CD4-positive, alpha-beta T cell (primary cell): ENCODE data around the gene MBD5. TPM values are rescaled to one million over a fixed set of nuclear protein-coding genes. Genes with fewer than 3 reads are reported as not detected.

Source experiments
- ATAC-seq: fragments of 200-7000 bp; cut with Tn5 transposase; one replicate; pipeline ENCODE4 v1.10.0; 2022; ENCODE audit warnings: mild to moderate bottlenecking; ENCODE audit not compliant: poor library complexity
- CTCF ChIA-PET: fragments of 350-600 bp; sonication (Branson Sonifier 250); formaldehyde crosslinking; loops from one replicate; lab custom pipeline; 2021; ENCODE audit warnings: antibody characterized with exemption, inconsistent platforms; lab: Charles Lee
- POLR2A ChIA-PET: fragments of 350-600 bp; sonication (Branson Sonifier 250); formaldehyde crosslinking; loops from one replicate; lab custom pipeline; 2021; ENCODE audit warnings: antibody characterized with exemption, inconsistent platforms; lab: Charles Lee
- DNase-seq, 14 experiments: peaks; one replicate each; pipeline ENCODE4 v3.0.0-alpha.2; 2013 to 2020; ENCODE audit warnings: mixed read lengths in 2 of 14
- H3K27ac ChIP-seq, 2 donors: one replicate each; pipeline versions ENCODE4 v1.5.1 to v1.7.0; 2013; ENCODE audit warnings: low read length in 2 of 2, low read depth in 1 of 2, mild to moderate bottlenecking in 1 of 2
- H3K27me3 ChIP-seq, 2 experiments: 1 replicate in 1 of 2; 2 replicates in 1 of 2; pipeline versions ENCODE4 v1.6.1 to v1.7.0; 2013; ENCODE audit warnings: low read length in 2 of 2, control low read depth in 1 of 2, mild to moderate bottlenecking in 1 of 2, moderate library complexity in 1 of 2; ENCODE audit not compliant: insufficient read depth in 2 of 2, control insufficient read depth in 1 of 2
- H3K36me3 ChIP-seq: one replicate; pipeline ENCODE4 v1.6.1; 2013; ENCODE audit warnings: low read length, control low read depth; ENCODE audit not compliant: insufficient read depth
- H3K4me1 ChIP-seq: one replicate; pipeline ENCODE4 v1.6.1; 2013; ENCODE audit warnings: low read length, control low read depth; ENCODE audit not compliant: insufficient read depth
- H3K4me3 ChIP-seq: one replicate; pipeline ENCODE4 v1.5.1; 2013; ENCODE audit warnings: mild to moderate bottlenecking, low read length, moderate library complexity
- H3K9me3 ChIP-seq, 2 experiments: 1 replicate in 1 of 2; 2 replicates in 1 of 2; pipeline versions ENCODE4 v1.6.1 to v1.7.0; 2013; ENCODE audit warnings: low read length in 2 of 2, mild to moderate bottlenecking in 2 of 2, control low read depth in 1 of 2, moderate library complexity in 1 of 2; ENCODE audit not compliant: control insufficient read depth in 1 of 2, insufficient read depth in 1 of 2
- H3K27ac Mint-ChIP-seq: one replicate; pipeline ENCODE4 v1.8.0; 2020; ENCODE audit warnings: mixed read lengths
- H3K27me3 Mint-ChIP-seq: one replicate; pipeline ENCODE4 v1.8.0; 2021; ENCODE audit warnings: mixed read lengths
- H3K36me3 Mint-ChIP-seq: one replicate; pipeline ENCODE4 v1.8.0; 2021; ENCODE audit warnings: low read depth, mixed read lengths
- H3K4me1 Mint-ChIP-seq: one replicate; pipeline ENCODE4 v1.8.0; 2021; ENCODE audit warnings: low read depth, mixed read lengths
- H3K4me3 Mint-ChIP-seq: one replicate; pipeline ENCODE4 v1.8.0; 2020; ENCODE audit warnings: mild to moderate bottlenecking, mixed read lengths
- H3K9me3 Mint-ChIP-seq: one replicate; pipeline ENCODE4 v1.8.0; 2020; ENCODE audit warnings: mixed read lengths
- intact Hi-C, 2 experiments: fragments of 100-400 bp; cut with DNase I in 1 of 2; cut with micrococcal nuclease in 1 of 2; formaldehyde crosslinking; loops; one replicate each; pipeline versions ENCODE4 v1.15.1 to v1.9.0; 2023 to 2025; cut with DNase I, micrococcal nuclease
- total RNA-seq, 174 experiments: library from RNA in 2 of 174; stranded (reverse) in 2 of 174; gene quantifications; one replicate each; pipeline ENCODE4 v1.2.3 and lab custom pipeline; 2021 to 2026
- TF ChIP-seq, protein P1 (sequence below): fragments of 200-600 bp; IDR thresholded peaks from one replicate; pipeline ENCODE4 v1.8.0; 2022; ENCODE audit warnings: antibody characterized with exemption, mild to moderate bottlenecking

Gene MBD5
- total RNA-seq, 2 experiments from 2014 or later: 49.8 to 52.9 TPM

DNA sequence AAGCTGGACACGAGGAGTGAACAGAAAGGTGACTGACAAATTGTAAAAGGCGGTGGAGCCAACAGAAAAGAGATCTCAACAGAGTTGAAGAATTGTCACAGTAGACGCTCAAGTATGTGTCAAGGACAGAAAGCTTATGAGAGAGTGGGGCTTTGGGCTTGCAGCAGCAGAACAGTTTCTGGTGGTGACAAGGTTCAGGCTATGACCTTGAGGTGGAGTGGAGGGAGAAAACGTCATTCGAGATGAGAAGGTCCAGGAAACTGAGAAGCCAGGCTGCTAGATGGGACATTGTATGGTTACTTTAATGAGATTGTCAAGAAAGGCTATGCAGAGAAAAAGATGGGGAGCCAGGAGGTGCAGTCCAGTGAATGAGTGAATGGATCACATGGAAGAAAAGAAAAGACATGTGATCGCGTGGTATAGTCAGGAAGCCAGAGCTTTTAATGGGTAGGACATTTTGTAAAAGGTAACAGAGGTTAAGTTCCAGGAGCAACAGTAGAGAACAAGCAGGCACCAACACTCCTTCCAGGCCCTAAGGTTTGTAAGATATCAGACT is 532.5 kb downstream of the MBD5 start:
- Mint-ChIP-seq H3K4me1 (no peaks in the 10 kb centered on the region), H3K36me3 (no peaks in the 10 kb centered on the region), H3K27me3 (no peaks in the 10 kb centered on the region), H3K4me3 (no peak overlapping the region), H3K9me3 (no peaks in the 10 kb centered on the region), H3K27ac (no peak overlapping the region)
- ChIA-PET POLR2A (interaction anchor here (0.6 to 5.1 kb wide), 11 partner anchors 13 to 533 kb away, joined by 3 to 41 read pairs (median 7); partner anchors contain the start of genes MBD5 and ORC4), CTCF (interaction anchor here (1.1 to 2.5 kb wide), 4 partner anchors 18 to 564 kb away, joined by 3 to 10 read pairs (median 4); no protein-coding TSS in a partner anchor)
- DNase-seq (peak in 4 of 14 experiments; percentile 23 to 41 (median 30)), ATAC-seq (peak; percentile 45)
- peaks cover 14% of the 10 kb centered on the region for H3K4me1 ChIP-seq
- peaks cover 0 to 5% of the 10 kb centered on the region in 2 experiments for H3K9me3 ChIP-seq
- peak overlapping the region; percentile 57 for H3K4me3 ChIP-seq
- H3K36me3 ChIP-seq: no peaks in the 10 kb centered on the region
- H3K27me3 ChIP-seq: no peaks in the 10 kb centered on the region
- intact Hi-C loops: loop anchor here (2.0 to 5.0 kb wide), 2 partner anchors 29 to 89 kb away; partner anchors contain the start of gene EPC2 (in 1 of the 2)
- H3K27ac ChIP-seq: peak overlapping the region; percentile 46 to 65
- TF ChIP-seq, protein P1, sequence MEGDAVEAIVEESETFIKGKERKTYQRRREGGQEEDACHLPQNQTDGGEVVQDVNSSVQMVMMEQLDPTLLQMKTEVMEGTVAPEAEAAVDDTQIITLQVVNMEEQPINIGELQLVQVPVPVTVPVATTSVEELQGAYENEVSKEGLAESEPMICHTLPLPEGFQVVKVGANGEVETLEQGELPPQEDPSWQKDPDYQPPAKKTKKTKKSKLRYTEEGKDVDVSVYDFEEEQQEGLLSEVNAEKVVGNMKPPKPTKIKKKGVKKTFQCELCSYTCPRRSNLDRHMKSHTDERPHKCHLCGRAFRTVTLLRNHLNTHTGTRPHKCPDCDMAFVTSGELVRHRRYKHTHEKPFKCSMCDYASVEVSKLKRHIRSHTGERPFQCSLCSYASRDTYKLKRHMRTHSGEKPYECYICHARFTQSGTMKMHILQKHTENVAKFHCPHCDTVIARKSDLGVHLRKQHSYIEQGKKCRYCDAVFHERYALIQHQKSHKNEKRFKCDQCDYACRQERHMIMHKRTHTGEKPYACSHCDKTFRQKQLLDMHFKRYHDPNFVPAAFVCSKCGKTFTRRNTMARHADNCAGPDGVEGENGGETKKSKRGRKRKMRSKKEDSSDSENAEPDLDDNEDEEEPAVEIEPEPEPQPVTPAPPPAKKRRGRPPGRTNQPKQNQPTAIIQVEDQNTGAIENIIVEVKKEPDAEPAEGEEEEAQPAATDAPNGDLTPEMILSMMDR: no peak

DNA sequence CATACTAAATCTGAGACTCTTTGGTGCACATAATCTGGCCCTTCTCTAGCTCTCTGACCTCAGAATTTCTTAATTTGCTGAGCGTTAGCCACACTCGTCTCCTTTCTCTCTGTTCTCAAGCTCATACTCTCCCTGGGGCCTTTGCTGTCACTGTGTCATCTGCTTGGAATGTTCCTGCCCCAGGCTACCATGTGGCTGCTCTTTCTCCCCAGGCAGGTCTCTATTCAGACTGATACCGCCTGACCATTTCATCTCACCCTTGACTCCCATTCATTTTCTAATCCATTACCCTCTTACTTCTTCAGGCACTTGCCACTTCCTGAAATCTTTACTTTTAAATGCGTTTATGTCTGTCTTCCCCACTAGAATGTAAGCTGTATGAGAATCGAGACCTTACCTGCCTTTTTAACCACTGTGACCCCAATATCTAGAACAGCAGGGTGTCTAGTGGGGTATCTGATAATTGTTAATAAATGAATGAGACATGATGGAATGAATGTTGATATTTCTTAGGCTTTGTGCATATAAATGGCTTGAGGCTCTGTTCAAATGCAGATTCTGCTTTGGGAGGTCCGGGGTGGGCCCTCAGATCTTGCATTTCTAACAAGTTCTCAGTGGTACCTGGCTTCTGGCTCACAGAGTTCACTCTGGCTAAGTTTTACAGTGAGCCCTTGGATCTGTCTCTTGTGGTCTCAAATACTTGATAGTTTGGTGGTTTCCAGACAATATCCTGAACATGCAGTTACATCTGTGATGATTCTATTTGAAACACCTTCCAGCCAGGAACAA is 533.8 kb downstream of the MBD5 start:
- Mint-ChIP-seq H3K4me1 (no peaks in the 10 kb centered on the region), H3K9me3 (no peaks in the 10 kb centered on the region), H3K27me3 (no peaks in the 10 kb centered on the region), H3K4me3 (no peak overlapping the region), H3K36me3 (no peaks in the 10 kb centered on the region), H3K27ac (no peak overlapping the region)
- ChIA-PET CTCF (interaction anchor here (0.5 to 2.5 kb wide), 2 partner anchors 45 to 57 kb away, joined by 4 to 10 read pairs; no protein-coding TSS in a partner anchor), POLR2A (interaction anchor here (2.5 to 5.1 kb wide), 2 partner anchors 30 to 91 kb away, joined by 25 to 41 read pairs; no protein-coding TSS in a partner anchor)
- Histone ChIP-seq H3K36me3 (no peaks in the 10 kb centered on the region), H3K4me1 (peaks cover 14% of the 10 kb centered on the region), H3K9me3 (peaks cover 0 to 7% of the 10 kb centered on the region in 2 experiments), H3K4me3 (no peak overlapping the region), H3K27me3 (no peaks in the 10 kb centered on the region), H3K27ac (no peak overlapping the region)
- no peak for DNase-seq
- ATAC-seq: no peak
- intact Hi-C loops: loop anchor here in 1 of 2 experiments (5.0 kb wide), 1 partner anchor 88 kb away; the partner anchor contains the start of gene EPC2
- TF ChIP-seq, protein P1: no peak

- Mint-ChIP-seq H3K9me3 (no peaks in the 10 kb centered on the region), H3K27ac (no peak overlapping the region), H3K4me1 (no peaks in the 10 kb centered on the region), H3K36me3 (no peaks in the 10 kb centered on the region), H3K27me3 (no peaks in the 10 kb centered on the region), H3K4me3 (no peak overlapping the region)
- no peak for ATAC-seq
- Histone ChIP-seq H3K27me3 (no peaks in the 10 kb centered on the region), H3K27ac (no peak overlapping the region), H3K36me3 (no peaks in the 10 kb centered on the region), H3K4me1 (peaks cover 14% of the 10 kb centered on the region), H3K9me3 (peaks cover 0 to 10% of the 10 kb centered on the region in 2 experiments), H3K4me3 (no peak overlapping the region)
- intact Hi-C loops: no loop called here
- no peak for DNase-seq
- CTCF ChIA-PET: interaction anchor here (0.9 kb wide), 1 partner anchor 47 kb away, joined by 3 read pairs; no protein-coding TSS in a partner anchor
- TF ChIP-seq, protein P1: no peak
- POLR2A ChIA-PET: interaction anchor here (5.1 kb wide), 1 partner anchor 31 kb away, joined by 41 read pairs; no protein-coding TSS in a partner anchor
Measured at GRCh38 chr2:148555622-148556294, 534.9 kb downstream of the MBD5 start.
